ENCODE data around the gene CDC40. TPM values are rescaled to one million over a fixed set of nuclear protein-coding genes. Genes with fewer than 3 reads are reported as not detected.

Gene CDC40
- total RNA-seq, 4 donors from 2014 or later: 16.2 to 19.3 (median 16.5) TPM

DNA sequence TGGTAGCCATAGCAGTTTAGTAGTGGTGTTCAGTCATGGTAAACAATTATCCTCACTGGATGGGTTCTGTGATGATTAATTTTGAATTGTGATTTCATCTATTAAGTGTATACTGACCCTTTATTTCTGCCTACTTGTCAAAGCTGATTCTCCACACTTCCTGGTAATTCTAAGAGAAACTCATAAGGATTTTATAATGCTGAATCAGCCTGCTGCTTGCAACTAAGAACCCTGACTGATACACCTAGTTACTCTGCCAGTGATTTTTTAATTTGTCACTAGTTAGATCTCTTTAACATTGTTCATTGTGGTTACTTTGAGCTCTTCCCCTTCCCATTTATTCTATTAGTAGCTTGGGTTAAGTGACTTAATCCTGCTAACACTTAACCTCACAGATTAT, 8.6 kb downstream of the CDC40 start:
- no peak for DNase-seq (ENCODE audit: low spot score in 2 of 2)
- Histone ChIP-seq H3K9me3 (no peaks in the 10 kb centered on the region), H3K27me3 (no peaks in the 10 kb centered on the region), H3K4me1 (peaks cover 0 to 50% (median 8%) of the 10 kb centered on the region in 4 donors), H3K36me3 (peaks cover 0 to 5% (median 0%) of the 10 kb centered on the region in 3 donors), H3K27ac (no peak overlapping the region), H3K4me3 (no peak overlapping the region)
- TF ChIP-seq POLR2A (IDR thresholded peaks at IDR 0.05) (no peak), EP300 (IDR thresholded peaks at IDR 0.05) (no peak)
- TF ChIP-seq, protein P1, sequence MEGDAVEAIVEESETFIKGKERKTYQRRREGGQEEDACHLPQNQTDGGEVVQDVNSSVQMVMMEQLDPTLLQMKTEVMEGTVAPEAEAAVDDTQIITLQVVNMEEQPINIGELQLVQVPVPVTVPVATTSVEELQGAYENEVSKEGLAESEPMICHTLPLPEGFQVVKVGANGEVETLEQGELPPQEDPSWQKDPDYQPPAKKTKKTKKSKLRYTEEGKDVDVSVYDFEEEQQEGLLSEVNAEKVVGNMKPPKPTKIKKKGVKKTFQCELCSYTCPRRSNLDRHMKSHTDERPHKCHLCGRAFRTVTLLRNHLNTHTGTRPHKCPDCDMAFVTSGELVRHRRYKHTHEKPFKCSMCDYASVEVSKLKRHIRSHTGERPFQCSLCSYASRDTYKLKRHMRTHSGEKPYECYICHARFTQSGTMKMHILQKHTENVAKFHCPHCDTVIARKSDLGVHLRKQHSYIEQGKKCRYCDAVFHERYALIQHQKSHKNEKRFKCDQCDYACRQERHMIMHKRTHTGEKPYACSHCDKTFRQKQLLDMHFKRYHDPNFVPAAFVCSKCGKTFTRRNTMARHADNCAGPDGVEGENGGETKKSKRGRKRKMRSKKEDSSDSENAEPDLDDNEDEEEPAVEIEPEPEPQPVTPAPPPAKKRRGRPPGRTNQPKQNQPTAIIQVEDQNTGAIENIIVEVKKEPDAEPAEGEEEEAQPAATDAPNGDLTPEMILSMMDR (IDR thresholded peaks at IDR 0.05): no peak

GRCh38 chr6:110190726-110191125, 10.5 kb downstream of the CDC40 start:
- Histone ChIP-seq H3K36me3 (peaks cover 0 to 8% (median 0%) of the 10 kb centered on the region in 3 donors), H3K4me3 (no peak overlapping the region), H3K4me1 (peaks cover 0 to 37% (median 3%) of the 10 kb centered on the region in 4 donors), H3K9me3 (no peaks in the 10 kb centered on the region), H3K27me3 (no peaks in the 10 kb centered on the region), H3K27ac (no peak overlapping the region)
- TF ChIP-seq POLR2A (IDR thresholded peaks at IDR 0.05) (no peak), EP300 (IDR thresholded peaks at IDR 0.05) (no peak)
- TF ChIP-seq, protein P1 (IDR thresholded peaks at IDR 0.05): no peak
- DNase-seq (ENCODE audit: low spot score in 2 of 2): no peak
- 87 to 89% methylated on average over 6 of the region's 6 CpGs for WGBS, 2 donors

DNA sequence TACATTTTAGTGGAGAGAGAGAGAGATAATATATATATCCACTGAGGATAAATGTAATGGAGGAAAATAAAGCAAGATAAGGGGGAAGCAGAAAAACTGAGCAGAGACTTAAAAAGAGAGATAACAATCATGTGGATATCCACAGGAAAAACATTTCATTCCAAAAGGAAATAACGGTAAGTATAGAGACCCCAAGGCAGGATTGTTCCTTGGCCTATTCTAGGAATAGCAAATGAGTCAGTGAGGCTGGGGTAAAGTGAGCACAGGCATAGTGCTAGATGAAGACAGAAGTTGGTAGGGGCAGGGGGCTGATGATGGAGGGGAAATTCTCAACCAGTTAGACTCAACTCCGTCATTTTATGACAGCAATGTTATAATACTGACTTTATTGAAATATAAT, 11.2 kb downstream of the CDC40 start:
- no peaks in the 10 kb centered on the region for H3K27me3 ChIP-seq
- DNase-seq (ENCODE audit: low spot score in 2 of 2): no peak
- 81 to 85% methylated on average over 2 of the region's 2 CpGs for WGBS, 2 donors
- H3K4me1 ChIP-seq: peaks cover 0 to 29% (median 3%) of the 10 kb centered on the region in 4 donors
- TF ChIP-seq POLR2A (IDR thresholded peaks at IDR 0.05): no peak
- no peak for TF ChIP-seq EP300 (IDR thresholded peaks at IDR 0.05)
- TF ChIP-seq, protein P1 (IDR thresholded peaks at IDR 0.05): no peak
- H3K9me3 ChIP-seq: no peaks in the 10 kb centered on the region
- no peak overlapping the region for H3K27ac ChIP-seq
- peaks cover 0 to 8% (median 0%) of the 10 kb centered on the region in 3 donors for H3K36me3 ChIP-seq
- no peak overlapping the region for H3K4me3 ChIP-seq

GRCh38 chr6:110195639-110196038, 15.4 kb downstream of the CDC40 start:
- TF ChIP-seq POLR2A (IDR thresholded peaks at IDR 0.05) (no peak), EP300 (IDR thresholded peaks at IDR 0.05) (no peak)
- TF ChIP-seq, protein P1 (IDR thresholded peaks at IDR 0.05): no peak
- Histone ChIP-seq H3K4me1 (peaks cover 0 to 11% (median 0%) of the 10 kb centered on the region in 4 donors), H3K4me3 (no peak overlapping the region), H3K9me3 (no peaks in the 10 kb centered on the region), H3K36me3 (peaks cover 0 to 12% (median 0%) of the 10 kb centered on the region in 3 donors), H3K27ac (no peak overlapping the region), H3K27me3 (no peaks in the 10 kb centered on the region)
- DNase-seq (ENCODE audit: low spot score in 2 of 2): no peak
- 88 to 91% methylated on average over 4 of the region's 4 CpGs for WGBS, 2 donors

DNA sequence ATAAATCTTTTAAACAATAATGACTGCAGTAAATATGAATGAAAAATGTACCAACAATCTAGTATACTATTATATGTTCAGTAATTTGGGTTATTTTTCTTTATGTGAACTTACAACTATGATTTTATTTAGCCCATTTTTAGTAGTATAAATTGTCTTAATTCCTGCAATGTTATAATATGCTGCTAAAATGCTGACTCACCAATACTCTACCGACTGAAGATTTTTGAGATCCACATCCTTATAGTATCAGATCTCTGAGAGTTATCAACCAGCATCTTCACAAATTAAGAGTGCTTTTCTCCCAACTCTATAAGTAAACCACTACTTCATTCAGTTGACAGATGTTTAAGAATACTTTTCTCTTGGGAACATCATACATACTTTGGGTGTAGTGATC, 16.6 kb downstream of the CDC40 start:
- Histone ChIP-seq H3K4me1 (peaks cover 0 to 7% (median 0%) of the 10 kb centered on the region in 4 donors), H3K9me3 (no peaks in the 10 kb centered on the region), H3K27ac (no peak overlapping the region), H3K36me3 (peaks cover 0 to 12% (median 0%) of the 10 kb centered on the region in 3 donors), H3K27me3 (no peaks in the 10 kb centered on the region), H3K4me3 (no peak overlapping the region)
- TF ChIP-seq, protein P1 (IDR thresholded peaks at IDR 0.05): no peak
- TF ChIP-seq EP300 (IDR thresholded peaks at IDR 0.05) (no peak), POLR2A (IDR thresholded peaks at IDR 0.05) (no peak)
- WGBS, 2 donors: 66 to 73% methylated on average over 1 of the region's 1 CpG
- no peak for DNase-seq (ENCODE audit: low spot score in 2 of 2)

Data from tibial nerve (tissue), 4 donors.